WTC11 (cell line): ENCODE measurements around the gene LRRC3C. TPM values are rescaled to one million over a fixed set of nuclear protein-coding genes. Genes with fewer than 3 reads are reported as not detected.
A peak's percentile ranks its signal among the peaks of the same experiment; 100 is the strongest.

Experiments used
- ATAC-seq: fragments of 200-7000 bp; cut with Tn5 transposase; 2 replicates; pipeline ENCODE4 v1.10.0; 2021; ENCODE audit warnings: mild to moderate bottlenecking, moderate library complexity
- CTCF ChIA-PET: fragments of 300-600 bp; sonication (Branson Sonifier 250); formaldehyde crosslinking; loops from one replicate; lab custom pipeline; 2021; ENCODE audit warnings: antibody characterized with exemption; lab: Charles Lee
- POLR2A ChIA-PET: fragments of 350-600 bp; sonication (Branson Sonifier 250); formaldehyde crosslinking; loops from one replicate; lab custom pipeline; 2021; ENCODE audit warnings: antibody characterized with exemption; lab: Charles Lee
- DNase-seq: peaks from one replicate; pipeline ENCODE4 v3.0.0; 2021; ENCODE audit warnings: low spot score
- H3K27ac Mint-ChIP-seq: 2 replicates; pipeline ENCODE4 v1.8.0; 2021; ENCODE audit warnings: mixed read lengths
- H3K27me3 Mint-ChIP-seq: 2 replicates; pipeline ENCODE4 v1.8.0; 2021; ENCODE audit warnings: low read depth, mild to moderate bottlenecking, moderate library complexity, mixed read lengths
- H3K36me3 Mint-ChIP-seq: 2 replicates; pipeline ENCODE4 v1.8.0; 2021; ENCODE audit warnings: mixed read lengths
- H3K4me1 Mint-ChIP-seq: 2 replicates; pipeline ENCODE4 v1.8.0; 2022; ENCODE audit warnings: mixed read lengths
- H3K4me3 Mint-ChIP-seq: 2 replicates; pipeline ENCODE4 v1.8.0; 2021; ENCODE audit warnings: mild to moderate bottlenecking, moderate library complexity, mixed read lengths
- H3K9me3 Mint-ChIP-seq: 2 replicates; pipeline ENCODE4 v1.8.0; 2021; ENCODE audit warnings: mixed read lengths
- ESRRA ChIP-seq: sonication (generic); formaldehyde crosslinking; IDR thresholded peaks from 2 replicates; pipeline ENCODE4 v1.8.1; 2022; ENCODE audit warnings: mild to moderate bottlenecking, missing genetic modification reagents, borderline replicate concordance
- ETV6 ChIP-seq: sonication (generic); formaldehyde crosslinking; IDR thresholded peaks from 2 replicates; pipeline ENCODE4 v1.8.1; 2022; ENCODE audit warnings: mild to moderate bottlenecking, missing genetic modification reagents
- GABPB1 ChIP-seq: sonication (generic); formaldehyde crosslinking; IDR thresholded peaks from 2 replicates; pipeline ENCODE4 v1.8.1; 2023; ENCODE audit warnings: mild to moderate bottlenecking, missing genetic modification reagents
- JAZF1 ChIP-seq: fragments of 250-450 bp; sonication (Bioruptor Pico); IDR thresholded peaks from 2 replicates; pipeline ENCODE4 v1.9.0; 2021; ENCODE audit warnings: moderate library complexity, mild to moderate bottlenecking, inconsistent platforms
- MXD4 ChIP-seq: fragments of 250-450 bp; sonication (Bioruptor Pico); IDR thresholded peaks from 2 replicates; pipeline ENCODE4 v1.8.0; 2021; ENCODE audit warnings: mild to moderate bottlenecking, moderate library complexity, borderline replicate concordance
- NR1H2 ChIP-seq: sonication (generic); formaldehyde crosslinking; IDR thresholded peaks from 2 replicates; pipeline ENCODE4 v1.9.0; 2021; ENCODE audit warnings: mild to moderate bottlenecking, moderate library complexity, missing genetic modification reagents
- NR3C1 ChIP-seq: sonication (generic); formaldehyde crosslinking; conservative IDR thresholded peaks from 2 replicates; pipeline ENCODE4 v1.8.1; 2023; ENCODE audit warnings: low read depth, mild to moderate bottlenecking, missing genetic modification reagents
- PRRX2 ChIP-seq: fragments of 250-450 bp; sonication (Bioruptor Pico); IDR thresholded peaks from 2 replicates; pipeline ENCODE4 v1.8.0; 2021; ENCODE audit warnings: mild to moderate bottlenecking
- RORB ChIP-seq: fragments of 250-450 bp; sonication (Bioruptor Pico); IDR thresholded peaks from 2 replicates; pipeline ENCODE4 v1.9.0; 2021; ENCODE audit warnings: mild to moderate bottlenecking
- TCF7 ChIP-seq: sonication (generic); formaldehyde crosslinking; IDR thresholded peaks from 2 replicates; pipeline ENCODE4 v1.8.0; 2022; ENCODE audit warnings: mild to moderate bottlenecking, low read depth, missing genetic modification reagents, moderate library complexity
- ZNF138 ChIP-seq: sonication (generic); formaldehyde crosslinking; conservative IDR thresholded peaks from 2 replicates; pipeline ENCODE4 v1.8.1; 2022; ENCODE audit warnings: mild to moderate bottlenecking, moderate library complexity, missing genetic modification reagents
- total RNA-seq: library from RNA; stranded (reverse); gene quantifications from 3 replicates; pipeline ENCODE4 v1.2.3, GENCODE V29; 2021
- TF ChIP-seq, protein P1 (sequence below): fragments of 200-600 bp; IDR thresholded peaks from 2 replicates; pipeline ENCODE4 v1.8.0; 2022; ENCODE audit warnings: antibody characterized with exemption
- TF ChIP-seq, protein P2 (sequence below): sonication (generic); formaldehyde crosslinking; IDR thresholded peaks from 2 replicates; pipeline ENCODE4 v1.8.1; 2023; ENCODE audit warnings: mild to moderate bottlenecking, missing genetic modification reagents, moderate library complexity
- TF ChIP-seq, protein P3 (sequence below): sonication (generic); formaldehyde crosslinking; IDR thresholded peaks from 2 replicates; pipeline ENCODE4 v1.8.1; 2023; ENCODE audit warnings: mild to moderate bottlenecking, missing genetic modification reagents
- TF ChIP-seq, protein P4 (sequence below): fragments of 250-450 bp; sonication (Bioruptor Pico); IDR thresholded peaks from 2 replicates; pipeline ENCODE4 v1.9.0; 2021; ENCODE audit warnings: mild to moderate bottlenecking
- TF ChIP-seq, protein P5 (sequence below): fragments of 250-450 bp; sonication (Bioruptor Pico); IDR thresholded peaks from 2 replicates; pipeline ENCODE4 v1.8.0; 2021; ENCODE audit warnings: mild to moderate bottlenecking
- TF ChIP-seq, protein P6 (sequence below): sonication (generic); formaldehyde crosslinking; IDR thresholded peaks from 2 replicates; pipeline ENCODE4 v1.8.0; 2022; ENCODE audit warnings: missing genetic modification reagents
- TF ChIP-seq, protein P7 (sequence below): sonication (generic); formaldehyde crosslinking; IDR thresholded peaks from 2 replicates; pipeline ENCODE4 v1.8.1; 2022; ENCODE audit warnings: missing genetic modification reagents, borderline replicate concordance

The LRRC3C gene
- total RNA-seq, 1 experiment from 2014 or later: not detected

DNA sequence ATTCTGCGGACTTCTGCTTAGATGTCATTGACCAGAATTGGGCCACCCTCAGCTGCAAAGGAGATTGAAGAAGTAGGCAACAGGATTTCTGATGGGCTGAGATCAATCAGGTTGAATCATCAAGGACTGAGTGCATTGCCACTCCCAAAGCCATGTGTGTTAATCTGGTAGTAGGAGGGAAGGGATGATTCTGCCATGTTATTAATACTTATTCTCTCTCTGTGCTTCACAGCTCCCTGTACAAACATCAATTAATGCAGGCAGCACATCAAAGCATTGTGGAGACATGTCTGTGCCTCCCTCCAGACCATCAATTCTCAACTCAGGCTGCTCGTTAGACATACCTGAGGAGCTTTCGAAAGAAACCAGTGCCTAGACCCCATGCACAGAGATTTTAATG, 11.6 kb downstream of the LRRC3C start:
- ATAC-seq (no peak), DNase-seq (no peak)
- POLR2A ChIA-PET: no interaction called here
- H3K36me3 Mint-ChIP-seq: no peaks in the 10 kb centered on the region
- no peaks in the 10 kb centered on the region; the same call in 1 of the 2 replicates for H3K27me3 Mint-ChIP-seq
- CTCF ChIA-PET: interaction anchor here (0.6 to 1.8 kb wide), 3 partner anchors 19 to 35 kb away, joined by 3 to 5 read pairs (median 4); no protein-coding TSS in a partner anchor
- H3K4me3 Mint-ChIP-seq: no peak overlapping the region
- no peak for TF ChIP-seq JAZF1 (CRISPR knock-in tag)
- TF ChIP-seq RORB: no peak
- H3K27ac Mint-ChIP-seq: no peak overlapping the region
- H3K9me3 Mint-ChIP-seq: no peaks in the 10 kb centered on the region
- peaks cover 12% of the 10 kb centered on the region for H3K4me1 Mint-ChIP-seq

DNA sequence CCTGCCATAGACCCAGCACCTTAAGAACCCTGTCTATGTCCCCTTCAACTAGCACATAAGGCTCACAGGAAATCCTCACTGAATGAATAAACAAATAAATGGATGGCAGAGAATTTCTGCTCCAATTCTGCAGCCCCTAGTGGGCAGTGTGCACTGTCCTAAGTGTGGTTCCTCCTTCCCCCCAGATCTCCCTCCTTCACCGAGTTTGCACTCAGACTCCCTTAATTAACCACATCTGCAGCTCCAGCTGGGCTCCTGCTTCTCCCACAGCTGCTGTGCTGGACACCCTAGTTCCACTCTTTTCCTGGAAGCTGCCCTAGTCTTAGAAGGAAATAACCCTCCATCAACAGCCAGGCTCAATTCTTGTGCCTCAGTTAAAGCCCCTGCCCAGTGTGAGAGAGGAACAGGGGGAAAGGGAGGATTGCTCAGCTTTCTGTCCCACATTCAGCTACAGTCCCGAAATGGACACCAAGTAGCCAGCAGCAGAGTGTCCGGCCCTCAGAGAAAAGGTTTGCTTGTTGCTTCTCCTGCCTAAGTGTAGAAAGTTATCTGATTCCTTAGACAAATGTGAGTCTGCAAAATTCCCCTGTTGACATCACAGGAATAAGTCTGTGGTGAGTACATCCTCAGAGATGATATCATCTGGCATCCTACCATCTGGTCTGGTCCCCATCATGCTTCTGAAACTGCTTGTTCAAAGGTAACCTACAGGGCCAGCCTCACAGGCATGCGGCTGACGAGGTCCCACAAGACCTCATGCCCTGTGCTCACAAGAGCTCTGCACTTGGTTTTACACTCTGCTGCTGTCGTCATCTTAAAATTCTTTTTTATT, 12.3 kb downstream of the LRRC3C start:
- H3K4me3 Mint-ChIP-seq: no peak overlapping the region
- no peaks in the 10 kb centered on the region; the same call in 1 of the 2 replicates for H3K27me3 Mint-ChIP-seq
- H3K9me3 Mint-ChIP-seq: no peaks in the 10 kb centered on the region
- no peak for DNase-seq
- ChIA-PET POLR2A (interaction anchor here (0.6 kb wide), 1 partner anchor 11 kb away, joined by 3 read pairs; no protein-coding TSS in a partner anchor), CTCF (interaction anchor here (0.6 to 1.6 kb wide), 4 partner anchors 19 to 34 kb away, joined by 3 to 7 read pairs (median 5); no protein-coding TSS in a partner anchor)
- H3K36me3 Mint-ChIP-seq: no peaks in the 10 kb centered on the region
- peak; percentile 68 for ATAC-seq
- peaks cover 7% of the 10 kb centered on the region; the same call in 1 of the 2 replicates for H3K4me1 Mint-ChIP-seq
- TF ChIP-seq ETV6: no peak
- TF ChIP-seq NR3C1 (CRISPR knock-in tag): no peak
- TF ChIP-seq, protein P1, sequence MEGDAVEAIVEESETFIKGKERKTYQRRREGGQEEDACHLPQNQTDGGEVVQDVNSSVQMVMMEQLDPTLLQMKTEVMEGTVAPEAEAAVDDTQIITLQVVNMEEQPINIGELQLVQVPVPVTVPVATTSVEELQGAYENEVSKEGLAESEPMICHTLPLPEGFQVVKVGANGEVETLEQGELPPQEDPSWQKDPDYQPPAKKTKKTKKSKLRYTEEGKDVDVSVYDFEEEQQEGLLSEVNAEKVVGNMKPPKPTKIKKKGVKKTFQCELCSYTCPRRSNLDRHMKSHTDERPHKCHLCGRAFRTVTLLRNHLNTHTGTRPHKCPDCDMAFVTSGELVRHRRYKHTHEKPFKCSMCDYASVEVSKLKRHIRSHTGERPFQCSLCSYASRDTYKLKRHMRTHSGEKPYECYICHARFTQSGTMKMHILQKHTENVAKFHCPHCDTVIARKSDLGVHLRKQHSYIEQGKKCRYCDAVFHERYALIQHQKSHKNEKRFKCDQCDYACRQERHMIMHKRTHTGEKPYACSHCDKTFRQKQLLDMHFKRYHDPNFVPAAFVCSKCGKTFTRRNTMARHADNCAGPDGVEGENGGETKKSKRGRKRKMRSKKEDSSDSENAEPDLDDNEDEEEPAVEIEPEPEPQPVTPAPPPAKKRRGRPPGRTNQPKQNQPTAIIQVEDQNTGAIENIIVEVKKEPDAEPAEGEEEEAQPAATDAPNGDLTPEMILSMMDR: no peak
- no peak for TF ChIP-seq ZNF138 (CRISPR knock-in tag)
- no peak for TF ChIP-seq GABPB1
- TF ChIP-seq, protein P2, sequence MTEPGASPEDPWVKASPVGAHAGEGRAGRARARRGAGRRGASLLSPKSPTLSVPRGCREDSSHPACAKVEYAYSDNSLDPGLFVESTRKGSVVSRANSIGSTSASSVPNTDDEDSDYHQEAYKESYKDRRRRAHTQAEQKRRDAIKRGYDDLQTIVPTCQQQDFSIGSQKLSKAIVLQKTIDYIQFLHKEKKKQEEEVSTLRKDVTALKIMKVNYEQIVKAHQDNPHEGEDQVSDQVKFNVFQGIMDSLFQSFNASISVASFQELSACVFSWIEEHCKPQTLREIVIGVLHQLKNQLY (CRISPR knock-in tag): no peak
- TF ChIP-seq NR1H2 (CRISPR knock-in tag): no peak
- TF ChIP-seq TCF7 (CRISPR knock-in tag): no peak
- no peak for TF ChIP-seq ESRRA (CRISPR knock-in tag)
- TF ChIP-seq, protein P3, sequence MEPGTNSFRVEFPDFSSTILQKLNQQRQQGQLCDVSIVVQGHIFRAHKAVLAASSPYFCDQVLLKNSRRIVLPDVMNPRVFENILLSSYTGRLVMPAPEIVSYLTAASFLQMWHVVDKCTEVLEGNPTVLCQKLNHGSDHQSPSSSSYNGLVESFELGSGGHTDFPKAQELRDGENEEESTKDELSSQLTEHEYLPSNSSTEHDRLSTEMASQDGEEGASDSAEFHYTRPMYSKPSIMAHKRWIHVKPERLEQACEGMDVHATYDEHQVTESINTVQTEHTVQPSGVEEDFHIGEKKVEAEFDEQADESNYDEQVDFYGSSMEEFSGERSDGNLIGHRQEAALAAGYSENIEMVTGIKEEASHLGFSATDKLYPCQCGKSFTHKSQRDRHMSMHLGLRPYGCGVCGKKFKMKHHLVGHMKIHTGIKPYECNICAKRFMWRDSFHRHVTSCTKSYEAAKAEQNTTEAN: no peak
- TF ChIP-seq, protein P4, sequence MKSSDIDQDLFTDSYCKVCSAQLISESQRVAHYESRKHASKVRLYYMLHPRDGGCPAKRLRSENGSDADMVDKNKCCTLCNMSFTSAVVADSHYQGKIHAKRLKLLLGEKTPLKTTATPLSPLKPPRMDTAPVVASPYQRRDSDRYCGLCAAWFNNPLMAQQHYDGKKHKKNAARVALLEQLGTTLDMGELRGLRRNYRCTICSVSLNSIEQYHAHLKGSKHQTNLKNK (CRISPR knock-in tag): no peak
- TF ChIP-seq, protein P5, sequence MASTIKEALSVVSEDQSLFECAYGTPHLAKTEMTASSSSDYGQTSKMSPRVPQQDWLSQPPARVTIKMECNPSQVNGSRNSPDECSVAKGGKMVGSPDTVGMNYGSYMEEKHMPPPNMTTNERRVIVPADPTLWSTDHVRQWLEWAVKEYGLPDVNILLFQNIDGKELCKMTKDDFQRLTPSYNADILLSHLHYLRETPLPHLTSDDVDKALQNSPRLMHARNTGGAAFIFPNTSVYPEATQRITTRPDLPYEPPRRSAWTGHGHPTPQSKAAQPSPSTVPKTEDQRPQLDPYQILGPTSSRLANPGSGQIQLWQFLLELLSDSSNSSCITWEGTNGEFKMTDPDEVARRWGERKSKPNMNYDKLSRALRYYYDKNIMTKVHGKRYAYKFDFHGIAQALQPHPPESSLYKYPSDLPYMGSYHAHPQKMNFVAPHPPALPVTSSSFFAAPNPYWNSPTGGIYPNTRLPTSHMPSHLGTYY (CRISPR knock-in tag): no peak
- no peak overlapping the region for H3K27ac Mint-ChIP-seq

DNA sequence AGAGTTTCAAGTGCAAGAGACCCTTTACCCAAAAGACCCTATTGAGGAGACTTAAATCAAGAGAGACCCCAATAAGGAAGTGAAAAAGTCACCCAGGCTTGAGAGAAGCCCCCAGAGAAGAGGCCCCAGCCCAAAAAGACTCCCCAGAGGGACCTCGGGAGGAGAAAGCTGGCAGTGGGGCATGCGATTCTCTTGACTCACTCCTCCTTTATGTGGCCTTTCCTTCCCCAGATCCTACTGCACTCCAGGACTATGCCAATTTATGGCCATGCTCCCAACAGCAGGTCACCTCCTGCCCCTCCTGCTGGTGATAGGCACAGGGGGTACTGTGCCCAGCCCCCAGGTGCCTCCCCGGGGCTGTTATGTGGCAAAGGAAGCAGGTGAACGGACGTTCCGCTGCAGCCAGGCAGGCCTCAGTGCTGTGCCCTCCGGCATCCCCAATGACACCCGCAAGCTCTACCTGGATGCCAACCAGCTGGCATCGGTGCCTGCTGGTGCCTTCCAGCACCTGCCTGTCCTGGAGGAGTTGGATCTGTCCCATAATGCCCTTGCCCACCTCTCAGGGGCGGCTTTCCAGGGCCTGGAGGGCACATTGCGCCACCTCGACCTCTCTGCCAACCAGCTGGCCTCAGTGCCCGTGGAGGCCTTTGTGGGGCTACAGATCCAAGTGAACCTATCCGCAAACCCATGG, 16.3 kb downstream of the LRRC3C start:
- H3K27me3 Mint-ChIP-seq: peaks cover 4% of the 10 kb centered on the region; the same call in 1 of the 2 replicates
- peaks cover 11% of the 10 kb centered on the region for H3K4me1 Mint-ChIP-seq
- POLR2A ChIA-PET: no interaction called here
- H3K36me3 Mint-ChIP-seq: no peaks in the 10 kb centered on the region
- TF ChIP-seq, protein P6, sequence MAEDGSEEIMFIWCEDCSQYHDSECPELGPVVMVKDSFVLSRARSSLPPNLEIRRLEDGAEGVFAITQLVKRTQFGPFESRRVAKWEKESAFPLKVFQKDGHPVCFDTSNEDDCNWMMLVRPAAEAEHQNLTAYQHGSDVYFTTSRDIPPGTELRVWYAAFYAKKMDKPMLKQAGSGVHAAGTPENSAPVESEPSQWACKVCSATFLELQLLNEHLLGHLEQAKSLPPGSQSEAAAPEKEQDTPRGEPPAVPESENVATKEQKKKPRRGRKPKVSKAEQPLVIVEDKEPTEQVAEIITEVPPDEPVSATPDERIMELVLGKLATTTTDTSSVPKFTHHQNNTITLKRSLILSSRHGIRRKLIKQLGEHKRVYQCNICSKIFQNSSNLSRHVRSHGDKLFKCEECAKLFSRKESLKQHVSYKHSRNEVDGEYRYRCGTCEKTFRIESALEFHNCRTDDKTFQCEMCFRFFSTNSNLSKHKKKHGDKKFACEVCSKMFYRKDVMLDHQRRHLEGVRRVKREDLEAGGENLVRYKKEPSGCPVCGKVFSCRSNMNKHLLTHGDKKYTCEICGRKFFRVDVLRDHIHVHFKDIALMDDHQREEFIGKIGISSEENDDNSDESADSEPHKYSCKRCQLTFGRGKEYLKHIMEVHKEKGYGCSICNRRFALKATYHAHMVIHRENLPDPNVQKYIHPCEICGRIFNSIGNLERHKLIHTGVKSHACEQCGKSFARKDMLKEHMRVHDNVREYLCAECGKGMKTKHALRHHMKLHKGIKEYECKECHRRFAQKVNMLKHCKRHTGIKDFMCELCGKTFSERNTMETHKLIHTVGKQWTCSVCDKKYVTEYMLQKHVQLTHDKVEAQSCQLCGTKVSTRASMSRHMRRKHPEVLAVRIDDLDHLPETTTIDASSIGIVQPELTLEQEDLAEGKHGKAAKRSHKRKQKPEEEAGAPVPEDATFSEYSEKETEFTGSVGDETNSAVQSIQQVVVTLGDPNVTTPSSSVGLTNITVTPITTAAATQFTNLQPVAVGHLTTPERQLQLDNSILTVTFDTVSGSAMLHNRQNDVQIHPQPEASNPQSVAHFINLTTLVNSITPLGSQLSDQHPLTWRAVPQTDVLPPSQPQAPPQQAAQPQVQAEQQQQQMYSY (CRISPR knock-in tag): no peak
- no peak for TF ChIP-seq PRRX2
- TF ChIP-seq, protein P7, sequence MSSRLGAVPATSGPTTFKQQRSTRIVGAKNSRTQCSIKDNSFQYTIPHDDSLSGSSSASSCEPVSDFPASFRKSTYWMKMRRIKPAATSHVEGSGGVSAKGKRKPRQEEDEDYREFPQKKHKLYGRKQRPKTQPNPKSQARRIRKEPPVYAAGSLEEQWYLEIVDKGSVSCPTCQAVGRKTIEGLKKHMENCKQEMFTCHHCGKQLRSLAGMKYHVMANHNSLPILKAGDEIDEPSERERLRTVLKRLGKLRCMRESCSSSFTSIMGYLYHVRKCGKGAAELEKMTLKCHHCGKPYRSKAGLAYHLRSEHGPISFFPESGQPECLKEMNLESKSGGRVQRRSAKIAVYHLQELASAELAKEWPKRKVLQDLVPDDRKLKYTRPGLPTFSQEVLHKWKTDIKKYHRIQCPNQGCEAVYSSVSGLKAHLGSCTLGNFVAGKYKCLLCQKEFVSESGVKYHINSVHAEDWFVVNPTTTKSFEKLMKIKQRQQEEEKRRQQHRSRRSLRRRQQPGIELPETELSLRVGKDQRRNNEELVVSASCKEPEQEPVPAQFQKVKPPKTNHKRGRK: no peak
- no peak for TF ChIP-seq MXD4
- no peaks in the 10 kb centered on the region for H3K9me3 Mint-ChIP-seq
- ATAC-seq (no peak), DNase-seq (no peak)
- H3K4me3 Mint-ChIP-seq: no peak overlapping the region
- H3K27ac Mint-ChIP-seq: no peak overlapping the region
- CTCF ChIA-PET: no interaction called here
